HG02885 (cell line): Measurements from ENCODE around the gene RHBDD2.
"Not testable (repeated sequence)": the region's sequence is repeated elsewhere in the genome, so short reads cannot be mapped to it uniquely, and the experiment has no call there.

Source experiments
- ATAC-seq: cut with Tn5 transposase; IDR thresholded peaks from one replicate; pipeline ENCODE4 v1.9.1; 2021; ENCODE audit warnings: mild to moderate bottlenecking; ENCODE audit not compliant: unreplicated experiment, poor library complexity

Gene RHBDD2

DNA sequence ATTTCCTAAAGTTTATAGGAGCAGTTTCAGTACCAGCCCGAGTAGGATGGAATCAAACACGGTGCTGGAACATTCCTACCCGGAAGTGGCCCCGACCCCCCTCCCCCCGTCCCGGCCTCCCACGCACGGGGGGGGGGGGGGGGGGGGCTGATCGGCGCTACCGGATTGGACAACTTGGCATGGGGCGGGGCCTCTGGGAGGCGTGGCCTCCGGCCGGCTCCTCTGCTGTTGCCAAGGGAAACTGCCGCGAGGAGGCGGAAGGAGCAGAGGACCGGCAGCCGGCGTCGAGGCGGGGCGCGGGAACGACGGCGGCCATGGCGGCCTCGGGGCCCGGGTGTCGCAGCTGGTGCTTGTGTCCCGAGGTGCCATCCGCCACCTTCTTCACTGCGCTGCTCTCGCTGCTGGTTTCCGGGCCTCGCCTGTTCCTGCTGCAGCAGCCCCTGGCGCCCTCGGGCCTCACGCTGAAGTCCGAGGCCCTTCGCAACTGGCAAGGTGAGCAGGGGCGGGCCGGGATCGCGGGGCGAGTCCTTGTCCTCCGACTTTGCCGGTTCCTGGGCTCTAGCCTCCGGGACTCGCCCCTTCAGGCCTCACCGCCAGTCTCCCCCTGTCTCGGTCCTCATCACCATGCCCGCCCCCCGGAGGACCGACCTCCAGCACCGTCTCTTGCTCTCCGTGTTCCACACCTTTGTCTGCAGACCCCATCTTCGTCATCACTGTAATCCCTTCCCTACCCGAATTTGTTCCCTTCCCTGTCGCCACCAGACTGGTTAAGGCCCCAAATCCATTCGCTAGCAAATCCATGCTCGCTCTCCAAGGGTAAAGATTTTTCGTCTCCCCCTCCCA lies at the start of gene RHBDD2:
Gene RHBDD2, plus strand, starts transcription at position 266 of the 843 bp plus-strand sequence. Its CDS starts 49 bp downstream, at position 315.
- ATAC-seq = peak; percentile 97

DNA sequence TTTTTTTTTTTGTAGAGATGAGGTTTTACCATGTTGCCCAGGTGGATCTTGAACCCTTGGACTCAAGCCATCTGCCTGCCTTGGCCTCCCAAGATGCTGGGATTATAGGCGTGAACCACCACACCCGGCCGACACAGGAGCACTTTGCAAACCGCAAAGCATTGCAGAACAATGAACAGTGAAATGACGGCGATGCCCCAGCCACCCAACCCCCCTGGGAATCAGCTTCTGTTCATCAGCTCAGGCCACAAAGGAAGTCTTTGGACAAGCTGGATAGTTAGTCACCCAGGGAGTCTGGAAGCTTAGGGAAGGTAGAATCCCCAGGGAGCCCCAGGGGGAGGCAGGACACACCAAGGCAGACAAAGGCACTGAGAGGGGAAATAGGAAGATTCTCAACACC lies 49.2 kb upstream of the RHBDD2 start:
- not testable (repeated sequence) for ATAC-seq

GRCh38 chr7:75830978-75831377 lies 47.9 kb upstream of the RHBDD2 start:
- ATAC-seq = no peak

- not testable (repeated sequence) for ATAC-seq
Measured at GRCh38 chr7:75833662-75834061, 45.2 kb upstream of the RHBDD2 start.

GRCh38 chr7:75835688-75836285 lies 43.0 kb upstream of the RHBDD2 start:
- ATAC-seq = no peak

DNA sequence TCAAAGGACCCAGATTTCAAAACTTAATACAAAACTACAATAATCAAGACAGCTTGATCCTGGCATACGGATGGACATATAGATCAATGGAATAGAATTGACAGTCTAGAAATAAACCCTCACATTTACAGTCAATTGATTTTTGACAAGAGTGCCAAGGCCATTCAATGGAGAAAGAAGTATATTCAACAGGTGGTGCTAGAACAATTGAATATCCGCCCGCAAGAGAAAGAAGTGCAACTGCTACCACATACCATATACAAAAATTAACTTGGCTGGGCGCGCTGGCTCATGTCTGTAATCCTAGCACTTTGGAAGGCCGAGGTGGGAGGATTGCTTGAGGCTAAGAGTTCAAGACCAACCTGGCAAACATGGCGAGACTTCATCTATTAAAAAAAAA lies 42.0 kb upstream of the RHBDD2 start:
- no peak for ATAC-seq

DNA sequence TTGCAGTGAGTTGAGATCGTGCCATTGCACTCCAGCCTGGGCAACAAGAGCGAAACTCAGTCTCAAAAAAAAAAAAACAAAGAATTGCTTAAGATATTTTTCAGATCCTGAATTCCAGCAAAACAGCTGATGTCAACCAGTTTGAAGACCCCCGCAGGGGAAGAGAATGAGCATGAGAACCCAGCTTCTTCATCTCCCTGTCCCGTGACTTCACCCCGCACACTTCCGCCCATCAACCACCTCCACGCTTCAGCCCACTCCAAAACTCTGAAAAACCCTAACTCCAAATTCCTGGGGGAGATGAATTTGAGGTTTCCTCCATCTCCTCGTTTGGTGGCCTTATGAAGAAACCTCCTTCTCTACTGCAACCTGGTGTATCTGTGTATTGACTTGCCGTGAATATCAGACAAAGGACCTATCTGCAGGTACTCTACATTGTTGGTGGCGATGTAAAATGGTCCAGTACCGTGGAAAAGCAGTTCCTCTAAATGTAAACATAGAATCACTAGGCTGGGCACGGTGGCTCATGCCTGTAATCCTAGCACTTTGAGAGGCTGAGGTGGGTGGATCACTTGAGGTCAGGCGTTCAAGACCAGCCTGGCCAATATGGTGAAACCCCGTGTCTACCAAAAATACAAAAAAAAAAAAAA lies 40.4 kb upstream of the RHBDD2 start:
- ATAC-seq = not testable (repeated sequence)

GRCh38 chr7:75840029-75840428 lies 38.8 kb upstream of the RHBDD2 start:
- no peak for ATAC-seq

DNA sequence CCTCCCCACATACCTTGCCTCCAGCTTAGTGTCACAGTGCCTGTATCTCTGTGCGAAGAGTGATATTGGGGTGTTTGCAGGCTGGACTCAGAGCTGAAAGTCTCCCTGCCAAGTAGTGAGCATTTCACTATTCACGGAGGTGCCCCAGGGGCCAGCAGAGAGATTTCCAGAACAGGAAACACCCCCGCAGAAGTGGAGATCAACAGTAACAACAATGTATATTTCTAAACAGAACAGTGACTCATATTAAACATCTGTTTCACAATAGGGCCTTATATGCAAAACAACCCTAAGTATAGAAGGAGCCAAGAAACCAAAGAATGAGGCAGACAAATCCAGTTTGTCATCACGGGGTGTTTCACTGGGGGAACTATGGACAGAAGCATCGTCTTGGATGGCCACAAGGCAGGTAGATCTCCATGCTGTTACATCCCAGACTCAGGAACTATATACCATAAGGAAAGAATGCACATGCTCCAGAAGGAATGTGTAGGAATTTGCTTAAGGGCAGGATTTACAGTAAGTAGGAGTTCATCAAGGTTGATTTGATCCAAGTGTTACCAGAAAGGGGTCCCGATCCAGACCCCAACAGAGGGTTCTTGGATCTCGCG lies 35.9 kb upstream of the RHBDD2 start:
- ATAC-seq = peak; percentile 94

DNA sequence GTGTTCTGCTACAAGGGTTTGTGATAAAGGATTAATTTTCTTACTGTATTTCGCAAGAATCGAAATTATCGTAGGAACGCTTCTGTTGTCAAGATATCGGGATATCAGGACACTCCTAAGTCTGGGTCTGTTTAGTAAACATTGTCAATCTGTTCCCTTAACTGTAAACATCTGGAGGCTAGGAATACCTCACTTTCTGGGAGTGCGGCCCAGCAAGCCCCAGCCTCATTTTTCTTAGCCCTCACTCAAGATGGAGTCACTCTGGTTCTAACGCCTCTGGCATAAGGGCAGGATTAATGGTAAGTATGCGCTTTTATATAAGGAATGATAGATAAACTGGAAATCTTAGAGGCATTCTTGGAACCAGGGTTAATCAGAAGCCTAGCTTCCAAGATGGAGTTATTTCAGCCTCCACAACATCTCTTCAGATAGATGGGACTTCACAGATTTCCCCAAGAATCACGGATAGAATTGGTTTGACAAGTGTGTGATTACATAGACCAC lies 35.2 kb upstream of the RHBDD2 start:
- no peak for ATAC-seq

DNA sequence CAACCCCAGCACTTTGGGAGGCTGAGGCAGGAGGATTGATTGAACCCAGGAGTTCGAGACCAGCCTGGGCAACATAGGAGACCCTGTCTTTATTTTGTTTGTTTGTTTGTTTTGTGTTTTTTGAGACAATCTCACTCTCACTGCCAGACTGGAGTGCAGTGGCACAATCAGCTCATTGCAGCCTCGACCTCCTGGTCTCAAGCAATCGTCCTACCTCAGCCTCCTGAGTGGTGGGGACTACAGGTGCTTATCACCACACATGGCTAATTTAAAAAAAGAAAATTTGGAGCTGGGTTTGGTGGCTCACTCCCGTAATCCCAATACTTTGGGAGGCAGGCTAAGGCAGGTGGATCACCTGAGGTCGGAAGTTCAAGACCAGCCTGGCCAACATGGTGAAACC lies 34.7 kb upstream of the RHBDD2 start:
- ATAC-seq = no peak

DNA sequence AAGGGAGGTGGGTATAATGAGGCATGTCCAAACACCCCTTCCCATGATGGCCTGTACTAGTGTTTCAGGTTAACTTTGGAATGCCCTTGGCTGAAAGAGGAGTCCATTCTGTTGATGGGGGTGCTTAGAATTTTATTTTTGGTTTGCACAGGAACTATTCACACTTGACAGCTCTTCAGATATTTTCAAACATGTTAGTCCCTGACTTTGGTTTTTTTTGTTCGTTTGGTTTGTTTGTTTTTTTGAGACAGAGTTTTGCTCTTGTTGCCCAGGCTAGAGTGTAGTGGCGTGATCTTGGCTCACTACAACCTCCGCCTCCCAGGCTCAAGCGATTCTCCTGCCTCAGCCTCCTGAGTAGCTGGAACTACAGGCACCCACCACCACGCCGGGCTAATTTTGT lies 33.7 kb upstream of the RHBDD2 start:
- not testable (repeated sequence) for ATAC-seq

DNA sequence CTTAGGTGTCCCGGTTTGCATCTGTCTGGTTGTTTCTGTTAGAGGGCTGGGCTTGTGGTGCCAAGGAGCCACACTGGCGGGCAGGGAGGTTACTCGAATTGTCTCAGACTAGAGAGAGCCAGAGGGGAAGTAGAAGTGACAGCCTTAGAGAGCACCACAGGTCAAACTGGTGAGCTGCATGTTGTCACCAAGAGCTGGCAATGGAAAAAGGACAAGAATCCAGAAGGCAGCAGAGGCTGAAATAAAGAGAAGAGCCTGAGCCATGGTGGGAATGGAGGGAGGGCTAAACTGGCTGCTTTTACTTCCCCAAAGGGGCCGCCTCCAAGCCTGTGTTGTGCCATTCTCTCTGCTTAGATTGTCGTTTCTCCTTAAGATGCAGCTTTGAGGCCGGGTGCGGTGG lies 31.1 kb upstream of the RHBDD2 start:
- no peak for ATAC-seq

- ATAC-seq = no peak
Measured at GRCh38 chr7:75849573-75849972, 29.3 kb upstream of the RHBDD2 start.

GRCh38 chr7:75850235-75850634 lies 28.6 kb upstream of the RHBDD2 start:
- ATAC-seq = no peak

DNA sequence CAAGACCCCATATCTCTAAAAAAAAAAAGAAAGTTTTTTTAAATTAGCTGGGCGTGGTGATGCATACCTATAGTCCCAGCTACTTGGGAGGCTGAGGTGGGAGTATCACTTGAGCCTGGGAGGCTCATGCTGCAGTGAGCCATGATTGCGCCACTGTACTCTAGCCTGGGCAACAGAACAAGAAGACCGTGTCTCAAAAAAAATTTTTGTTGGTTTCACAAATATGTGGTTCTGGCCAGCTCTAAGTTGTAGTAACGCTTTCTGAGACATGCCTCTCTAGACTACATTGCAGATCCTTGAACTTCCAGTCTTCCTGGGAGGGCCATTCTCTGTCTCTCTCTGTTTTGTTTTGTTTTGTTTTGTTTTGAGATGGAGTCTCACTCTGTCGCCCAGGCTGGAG lies 24.6 kb upstream of the RHBDD2 start:
- ATAC-seq = no peak

- ATAC-seq = not testable (repeated sequence)
Measured at GRCh38 chr7:75854813-75855345, 24.0 kb upstream of the RHBDD2 start.

DNA sequence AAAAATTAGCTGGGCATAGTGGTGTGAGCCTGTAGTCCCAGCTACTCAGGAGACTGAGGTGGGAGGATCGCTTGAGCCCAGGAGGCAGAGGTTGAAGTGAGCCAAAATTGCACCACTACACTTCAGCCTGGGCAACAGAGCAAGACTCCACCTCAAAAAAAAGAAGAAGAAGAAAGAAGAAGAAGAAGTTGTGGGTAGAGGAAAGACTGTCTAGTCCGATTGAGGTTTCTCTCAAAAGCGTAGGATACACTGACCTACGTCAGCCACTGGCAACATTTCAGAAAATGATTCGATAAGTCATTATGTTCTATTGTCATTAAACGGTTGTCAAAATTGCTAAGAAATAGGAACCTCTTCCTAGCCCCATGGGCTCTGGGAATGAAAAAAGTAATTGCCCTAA lies 22.3 kb upstream of the RHBDD2 start:
- no peak for ATAC-seq

- ATAC-seq = no peak
Measured at GRCh38 chr7:75858410-75858809, 20.4 kb upstream of the RHBDD2 start.

DNA sequence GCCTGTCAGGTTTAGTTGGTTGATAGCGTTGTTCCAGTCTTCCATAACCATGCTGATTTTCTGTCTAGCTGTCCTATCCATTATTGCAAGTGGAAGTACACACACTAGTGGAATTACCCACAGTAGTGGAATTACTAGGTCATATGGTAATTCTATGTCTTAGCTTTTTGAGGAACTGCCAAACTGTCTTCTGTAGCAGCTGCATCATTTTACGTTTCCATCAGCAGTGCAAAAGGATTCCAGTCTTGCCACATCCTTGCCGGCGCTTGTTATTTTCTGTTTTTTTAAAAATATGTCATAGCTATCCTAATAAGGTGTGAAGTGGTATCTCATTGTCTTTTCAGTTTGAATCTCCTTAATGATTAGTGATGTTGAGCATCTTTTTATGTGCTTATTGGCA lies 17.2 kb upstream of the RHBDD2 start:
- ATAC-seq = no peak
